Transverse colon (tissue), 4 donors: ENCODE data around the gene SMCO3. TPM values are rescaled to one million over a fixed set of nuclear protein-coding genes. Genes with fewer than 3 reads are reported as not detected.

ENCODE experiments used
- DNase-seq: peaks from one replicate; pipeline ENCODE4 v3.0.0-alpha.2; 2019
- H3K27ac ChIP-seq, 4 donors: fragments of 200-600 bp; sonication (generic); 2 replicates each; pipeline ENCODE4 v1.5.1; 2016 to 2018; ENCODE audit warnings: inconsistent platforms in 4 of 4
- H3K27me3 ChIP-seq: fragments of 200-600 bp; sonication (generic); 2 replicates; pipeline ENCODE4 v1.5.1; 2017; ENCODE audit warnings: inconsistent platforms
- H3K36me3 ChIP-seq, 4 donors: fragments of 200-600 bp; sonication (generic); 2 replicates each; pipeline ENCODE4 v1.5.1; 2017 to 2019; ENCODE audit warnings: inconsistent platforms in 4 of 4
- H3K4me1 ChIP-seq, 4 donors: fragments of 200-600 bp; sonication (generic); 2 replicates each; pipeline ENCODE4 v1.5.1; 2017 to 2020; ENCODE audit warnings: inconsistent platforms in 4 of 4
- H3K4me3 ChIP-seq, 4 donors: fragments of 200-600 bp; sonication (generic); 1 replicate in 1 of 4; 2 replicates in 3 of 4; pipeline versions ENCODE4 v1.5.1 to v1.6.1; 2017 to 2019; ENCODE audit warnings: inconsistent platforms in 4 of 4
- H3K9me3 ChIP-seq, 2 donors: fragments of 200-600 bp; sonication (generic); 2 replicates each; pipeline ENCODE4 v1.5.1; 2017 to 2019; ENCODE audit warnings: inconsistent platforms in 2 of 2
- CTCF ChIP-seq, 5 experiments: fragments of 200-600 bp in 3 of 5; fragments of 450-650 bp in 2 of 5; sonication (generic) in 3 of 5; IDR thresholded peaks; 1 replicate in 2 of 5; 2 replicates in 3 of 5; pipeline ENCODE4 v1.5.1; 2016 to 2017; ENCODE audit warnings: antibody characterized with exemption in 5 of 5, inconsistent platforms in 3 of 5, mild to moderate bottlenecking in 2 of 5, moderate library complexity in 1 of 5
- EP300 ChIP-seq: sonication (generic); formaldehyde crosslinking; IDR thresholded peaks from one replicate; pipeline ENCODE4 v1.6.1; 2017; ENCODE audit warnings: antibody characterized with exemption, low read depth
- POLR2A ChIP-seq: fragments of 450-650 bp; IDR thresholded peaks from one replicate; pipeline ENCODE4 v1.6.1; 2016; ENCODE audit warnings: antibody characterized with exemption, mild to moderate bottlenecking, moderate library complexity
- POLR2AphosphoS5 ChIP-seq, 3 donors: sonication (generic); formaldehyde crosslinking; IDR thresholded peaks; one replicate each; pipeline ENCODE4 v1.6.1; 2016; ENCODE audit warnings: antibody characterized with exemption in 3 of 3
- WGBS, 2 donors: methylation state at CpG; one replicate each; pipeline ENCODE4 v1.1.5; 2018; ENCODE audit warnings: low coverage in 1 of 2; 5-methylcytosine and 5-hydroxymethylcytosine counted together
- in situ Hi-C, 4 donors: fragments of 200-750 bp; cut with MboI; loops; one replicate each; pipeline versions ENCODE4 v1.15.0 to v1.15.1; 2017; ENCODE audit warnings: low sequenced_read_pairs in 3 of 4, low pct_ligation_motif_present in 1 of 4, low pct_unique_long_range_greater_than_20kb in 1 of 4
- intact Hi-C: fragments of 100-400 bp; cut with DNase I; formaldehyde crosslinking; loops from one replicate; pipeline ENCODE4 v1.15.1; 2023; ENCODE audit warnings: low total_unique reads
- total RNA-seq, 4 donors: library from RNA; depleted of rRNA; stranded (reverse); fragments of >200 nt; gene quantifications; one replicate each; pipeline ENCODE4 v1.1.0, GENCODE V29; 2016

SMCO3 gene
- not detected for total RNA-seq

GRCh38 chr12:14814014-14814413, at the start of gene SMCO3:
SMCO3 (minus strand) TSS chr12:14814182; CDS start chr12:14806680, 7,502 bp downstream.
- no peak within 1 kb of the TSS for H3K27ac ChIP-seq
- H3K4me1 ChIP-seq, result no peaks in the 10 kb centered on the region
- in situ Hi-C loops, result no loop called here
- no peaks in the 10 kb centered on the region for H3K27me3 ChIP-seq
- WGBS, 2 donors, result 71 to 79% methylated on average over 3 of the region's 3 CpGs
- no peak for TF ChIP-seq EP300
- TF ChIP-seq POLR2AphosphoS5 (IDR thresholded peaks at IDR 0.05), result no peak
- no peak for TF ChIP-seq CTCF (IDR thresholded peaks at IDR 0.05)
- no peak for TF ChIP-seq POLR2A
- no peaks in the 10 kb centered on the region for H3K36me3 ChIP-seq
- DNase-seq, result no peak
- no peak within 1 kb of the TSS for H3K4me3 ChIP-seq
- intact Hi-C loops, result no loop called here
- H3K9me3 ChIP-seq, result no peaks in the 10 kb centered on the region

- Histone ChIP-seq H3K27me3 (no peaks in the 10 kb centered on the region), H3K36me3 (no peaks in the 10 kb centered on the region), H3K27ac (no peak overlapping the region), H3K9me3 (peaks cover 6 to 10% of the 10 kb centered on the region in 2 donors), H3K4me3 (no peak overlapping the region), H3K4me1 (no peaks in the 10 kb centered on the region)
- intact Hi-C loops, result no loop called here
- TF ChIP-seq POLR2AphosphoS5 (IDR thresholded peaks at IDR 0.05) (no peak), POLR2A (no peak), CTCF (IDR thresholded peaks at IDR 0.05) (no peak), EP300 (no peak)
- in situ Hi-C loops, result no loop called here
- DNase-seq, result no peak
Measured at GRCh38 chr12:14860490-14860889, 46.5 kb upstream of the SMCO3 start.

- TF ChIP-seq POLR2AphosphoS5 (IDR thresholded peaks at IDR 0.05), result no peak
- TF ChIP-seq CTCF (IDR thresholded peaks at IDR 0.05), result no peak
- no peak for TF ChIP-seq EP300
- TF ChIP-seq POLR2A, result no peak
- no peak for DNase-seq
- Histone ChIP-seq H3K27ac (no peak overlapping the region), H3K27me3 (no peaks in the 10 kb centered on the region), H3K4me3 (no peak overlapping the region), H3K4me1 (peaks cover 0 to 4% (median 0%) of the 10 kb centered on the region in 4 donors), H3K36me3 (no peaks in the 10 kb centered on the region), H3K9me3 (peaks cover 6 to 10% of the 10 kb centered on the region in 2 donors)
- WGBS, 2 donors, result 83 to 100% methylated on average over 1 of the region's 1 CpG
- in situ Hi-C loops, result no loop called here
- intact Hi-C loops, result no loop called here
Measured at GRCh38 chr12:14858513-14858912, 44.5 kb upstream of the SMCO3 start.

GRCh38 chr12:14854586-14855183, 40.7 kb upstream of the SMCO3 start:
- intact Hi-C loops, result loop anchor here (5.0 kb wide), 1 partner anchor 133 kb away; no protein-coding TSS in a partner anchor
- WGBS, 2 donors, result 54% methylated on average over 6 of the region's 6 CpGs
- TF ChIP-seq EP300, result no peak
- TF ChIP-seq POLR2A, result no peak
- no peak for TF ChIP-seq POLR2AphosphoS5 (IDR thresholded peaks at IDR 0.05)
- no peak for TF ChIP-seq CTCF (IDR thresholded peaks at IDR 0.05)
- in situ Hi-C loops, result no loop called here
- no peak for DNase-seq
- peaks cover 0 to 4% (median 0%) of the 10 kb centered on the region in 4 donors for H3K4me1 ChIP-seq
- peaks cover 0 to under 1% of the 10 kb centered on the region in 2 donors for H3K9me3 ChIP-seq
- H3K36me3 ChIP-seq, result no peaks in the 10 kb centered on the region
- no peak overlapping the region for H3K27ac ChIP-seq
- no peak overlapping the region for H3K4me3 ChIP-seq
- H3K27me3 ChIP-seq, result no peaks in the 10 kb centered on the region
